SK-N-MC (cell line): ENCODE measurements around the gene KRT31.

Experiments
- EZH2 ChIP-seq: fragments of 200-600 bp; sonication (generic); IDR thresholded peaks from one replicate; pipeline ENCODE4 v1.6.1; 2017; ENCODE audit warnings: antibody characterized with exemption
- POLR2AphosphoS5 ChIP-seq: IDR thresholded peaks from 2 replicates; pipeline ENCODE4 v1.6.1; 2012; ENCODE audit warnings: mild to moderate bottlenecking, low read depth, low read length, borderline replicate concordance

DNA sequence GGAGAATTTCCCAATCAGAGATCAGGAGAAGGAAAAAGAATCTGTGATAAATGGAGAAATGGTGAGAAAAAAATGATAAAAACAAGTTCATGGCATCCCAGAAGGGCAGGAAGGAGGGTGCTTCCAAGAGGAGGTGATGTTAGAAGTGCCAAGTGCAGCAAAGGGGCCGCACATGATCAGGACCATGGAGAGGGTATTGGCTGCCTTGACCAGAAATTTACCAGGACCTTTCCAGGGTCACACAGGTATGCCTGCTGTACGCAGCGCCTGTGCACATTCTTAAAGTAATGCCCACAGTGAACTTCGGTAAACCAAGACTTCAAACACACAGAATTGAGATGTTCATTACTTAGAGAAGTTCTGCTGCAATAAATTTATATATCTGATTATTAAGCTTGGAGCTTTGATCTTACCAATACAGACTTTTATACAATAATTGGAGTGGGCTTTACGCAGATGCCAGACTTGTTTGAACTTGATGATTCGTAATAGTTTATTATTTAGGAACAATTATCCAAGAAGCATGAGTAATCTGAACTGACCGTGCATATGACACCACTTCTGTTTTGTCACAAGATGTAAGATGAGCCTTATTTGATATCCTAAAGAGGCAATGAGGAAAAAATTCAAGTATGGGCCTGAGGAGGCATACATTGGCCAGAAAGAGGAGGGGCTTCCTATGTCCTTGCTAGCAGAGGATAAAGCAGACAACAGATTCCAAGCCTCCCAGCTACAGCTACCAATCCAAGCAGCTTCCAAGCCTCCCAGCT, 44.6 kb downstream of the KRT31 start:
- TF ChIP-seq POLR2AphosphoS5 (no peak), EZH2 (no peak)
